GM18505 (cell line): ENCODE data around the gene IQCE.

Experiments
- ATAC-seq: cut with Tn5 transposase; IDR thresholded peaks from one replicate; pipeline ENCODE4 v1.9.1; 2021; ENCODE audit not compliant: unreplicated experiment
- POLR2A ChIP-seq: IDR thresholded peaks from 4 replicates; pipeline ENCODE4 v1.6.1; 2011; ENCODE audit warnings: borderline replicate concordance; ENCODE audit not compliant: insufficient read depth, insufficient read length; ENCODE audit errors: extremely low read depth

The IQCE gene

DNA sequence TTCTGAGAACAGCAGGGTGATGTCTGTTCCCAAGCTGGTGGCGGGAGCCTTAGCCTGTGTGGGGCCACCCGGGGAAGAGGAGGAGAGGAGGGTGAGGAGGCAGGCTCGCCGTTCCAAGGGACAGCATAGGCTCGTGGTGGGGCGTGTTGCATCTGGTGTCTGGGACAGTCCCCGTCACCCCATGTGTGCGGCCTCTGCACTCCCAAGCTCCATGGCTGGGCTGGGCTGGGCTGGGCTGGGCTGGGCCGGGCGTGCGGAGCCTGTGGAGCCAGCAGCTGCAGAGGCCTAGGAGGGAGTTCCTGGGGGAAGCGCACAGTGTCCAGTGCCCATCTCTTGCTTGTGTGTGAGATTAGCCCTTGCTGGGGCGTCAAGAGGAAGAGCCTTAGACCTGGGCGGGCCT, 52.1 kb downstream of the IQCE start:
- TF ChIP-seq POLR2A, result no peak
- no peak for ATAC-seq

- no peak for ATAC-seq
- TF ChIP-seq POLR2A, result no peak
Measured at GRCh38 chr7:2611401-2611800, 52.6 kb downstream of the IQCE start.

DNA sequence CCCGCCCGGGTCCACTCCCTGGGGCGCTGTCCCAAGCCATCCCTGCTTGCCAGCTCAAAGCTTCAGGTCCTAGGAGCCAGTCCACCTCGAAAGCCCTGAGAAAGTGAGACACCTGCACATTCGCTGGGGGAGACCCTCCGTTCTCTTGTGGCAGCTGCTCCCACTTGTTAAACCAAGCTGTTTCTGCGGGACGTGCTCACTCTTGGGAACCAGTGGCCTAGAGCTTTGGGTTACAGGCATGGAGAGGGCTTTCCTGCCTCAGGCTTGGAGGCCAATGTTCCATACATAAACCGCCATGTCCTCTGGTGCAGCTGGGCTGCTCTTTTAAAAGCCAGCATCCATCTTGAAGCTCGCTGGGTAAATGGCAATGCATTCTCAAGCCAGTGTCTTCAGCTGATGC, 53.1 kb downstream of the IQCE start:
- ATAC-seq, result no peak

GRCh38 chr7:2612445-2613097, 53.8 kb downstream of the IQCE start:
- no peak for ATAC-seq
- no peak for TF ChIP-seq POLR2A

More for the DNA sequence above, 53.1 kb downstream of the IQCE start:
- no peak for TF ChIP-seq POLR2A

- no peak for ATAC-seq
- no peak for TF ChIP-seq POLR2A
Measured at GRCh38 chr7:2613098-2613930, 54.5 kb downstream of the IQCE start.

GRCh38 chr7:2613931-2614600, 55.3 kb downstream of the IQCE start:
- ATAC-seq, result no peak
- no peak for TF ChIP-seq POLR2A

GRCh38 chr7:2614631-2615330, 56.0 kb downstream of the IQCE start:
- no peak for TF ChIP-seq POLR2A
- ATAC-seq, result no peak

GRCh38 chr7:2616387-2617324, 57.9 kb downstream of the IQCE start:
- no peak for TF ChIP-seq POLR2A
- no peak for ATAC-seq

- no peak for ATAC-seq
Measured at GRCh38 chr7:2617325-2617905, 58.6 kb downstream of the IQCE start.

DNA sequence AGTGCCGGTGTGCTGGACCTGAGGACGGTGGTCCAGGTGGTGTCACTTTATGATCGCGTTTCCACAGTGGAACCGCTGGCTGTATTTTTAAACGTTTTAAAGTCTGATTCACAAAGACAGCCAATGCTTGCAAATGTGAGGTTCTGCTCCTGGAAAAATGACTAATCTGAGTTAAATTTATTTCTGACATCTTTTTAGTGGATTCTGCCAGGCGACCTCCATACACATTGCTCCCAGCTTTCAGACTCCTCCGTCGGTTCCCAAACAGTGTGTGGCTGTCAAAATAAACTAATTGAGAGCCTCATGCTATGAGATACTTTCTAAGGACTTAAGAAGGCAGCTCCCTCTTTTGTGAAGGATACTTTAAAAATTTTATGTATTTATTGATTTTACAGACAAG, 60.3 kb downstream of the IQCE start:
- TF ChIP-seq POLR2A, result no peak
- no peak for ATAC-seq

More at GRCh38 chr7:2617325-2617905, 58.6 kb downstream of the IQCE start:
- no peak for TF ChIP-seq POLR2A

DNA sequence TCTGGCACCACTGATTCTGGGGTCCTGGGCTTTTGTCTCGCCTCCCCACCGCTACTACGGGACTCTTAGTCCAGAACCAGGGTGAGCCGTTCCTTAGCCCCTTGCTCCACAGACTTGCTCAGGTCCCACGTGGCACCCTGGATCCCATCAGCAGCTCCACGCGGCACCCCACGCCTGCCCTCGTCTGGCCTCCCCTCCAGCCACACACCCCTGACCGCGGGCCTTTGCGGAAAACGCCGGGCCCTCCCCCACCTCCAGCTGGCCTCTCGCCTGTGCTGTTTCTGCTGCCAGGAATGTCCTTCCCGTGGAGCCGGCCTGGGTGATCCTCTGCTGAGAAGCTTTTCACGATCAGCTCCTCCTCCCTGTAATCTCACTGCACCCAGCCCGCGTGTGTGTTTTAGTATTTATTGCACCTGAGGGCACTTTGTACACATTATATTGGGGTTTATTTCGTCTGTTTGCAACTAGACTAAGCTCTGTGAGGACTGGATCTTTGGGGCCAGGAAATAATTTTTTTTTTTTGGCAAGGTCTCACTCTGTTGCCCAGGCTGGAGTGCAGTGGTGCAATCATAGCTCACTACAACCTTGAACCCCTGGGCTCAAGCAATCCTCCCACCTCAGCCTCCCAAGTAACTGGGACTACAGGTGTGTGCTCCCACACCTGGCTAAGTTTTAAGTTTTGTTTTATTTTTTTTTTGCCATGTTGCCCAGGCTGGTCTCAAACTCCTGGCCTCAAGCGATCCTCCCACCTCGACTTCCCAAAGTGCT, 62.5 kb downstream of the IQCE start:
- ATAC-seq, result no peak
- TF ChIP-seq POLR2A, result no peak
